ENCODE results near the gene HPS4.

GRCh38 chr22:26453812-26454500 is 29.6 kb downstream of the HPS4 start:
- TF ChIP-seq CTCF (IDR thresholded peaks at IDR 0.05), result no peak
- TF ChIP-seq POLR2A (IDR thresholded peaks at IDR 0.05), result no peak
